Esophagus (tissue), 2 donors: ENCODE measurements around the gene GLP2R. TPM values are rescaled to one million over a fixed set of nuclear protein-coding genes. Genes with fewer than 3 reads are reported as not detected.

Experiments
- H3K27ac ChIP-seq, 2 donors: one replicate each; pipeline ENCODE4 v1.5.1; 2013; ENCODE audit warnings: low read depth in 2 of 2, mild to moderate bottlenecking in 2 of 2, inconsistent platforms in 1 of 2, low read length in 1 of 2, moderate library complexity in 1 of 2
- H3K27me3 ChIP-seq, 2 donors: one replicate each; pipeline ENCODE4 v1.6.1; 2013; ENCODE audit warnings: low read length in 2 of 2, control low read depth in 1 of 2, mild to moderate bottlenecking in 1 of 2; ENCODE audit not compliant: insufficient read depth in 2 of 2, control insufficient read depth in 1 of 2
- H3K36me3 ChIP-seq, 2 donors: one replicate each; pipeline ENCODE4 v1.6.1; 2013; ENCODE audit warnings: low read length in 1 of 2; ENCODE audit not compliant: control insufficient read depth in 2 of 2, insufficient read depth in 2 of 2
- H3K4me1 ChIP-seq, 2 donors: one replicate each; pipeline ENCODE4 v1.6.1; 2013; ENCODE audit warnings: low read length in 1 of 2; ENCODE audit not compliant: control insufficient read depth in 2 of 2, insufficient read depth in 2 of 2
- H3K4me3 ChIP-seq, 2 donors: one replicate each; pipeline ENCODE4 v1.5.1; 2013; ENCODE audit warnings: low read length in 2 of 2, mild to moderate bottlenecking in 2 of 2, low read depth in 1 of 2, moderate library complexity in 1 of 2
- H3K9me3 ChIP-seq, 2 donors: one replicate each; pipeline ENCODE4 v1.6.1; 2013; ENCODE audit warnings: mild to moderate bottlenecking in 2 of 2, low read depth in 1 of 2, low read length in 1 of 2, moderate library complexity in 1 of 2; ENCODE audit not compliant: control insufficient read depth in 2 of 2, insufficient read depth in 1 of 2
- WGBS, 2 donors: extraction: QIAGEN DNeasy Blood & Tissue Kit; methylation state at CpG; one replicate each; pipeline ENCODE4 v1.1.7; 2013; 5-methylcytosine and 5-hydroxymethylcytosine counted together
- polyA plus RNA-seq, 2 donors: library from polyadenylated mRNA; stranded (reverse); fragments of 200-250 nt; gene quantifications; one replicate each; pipeline ENCODE4 v1.2.3, GENCODE V29; 2013
- donor health status: healthy with polysubstance abuse.
- donor health status: Bipolar disorder and iron deficiency.

The GLP2R gene
- polyA plus RNA-seq, 2 donors, result 0.15 to 0.18 TPM

- Histone ChIP-seq H3K9me3 (no peaks in the 10 kb centered on the region), H3K4me1 (no peaks in the 10 kb centered on the region), H3K27me3 (no peaks in the 10 kb centered on the region), H3K36me3 (no peaks in the 10 kb centered on the region), H3K27ac (no peak overlapping the region), H3K4me3 (no peak overlapping the region)
- WGBS, 2 donors, result 47 to 56% methylated on average over 7 of the region's 7 CpGs
Observed at GRCh38 chr17:9908649-9909042, 82.9 kb downstream of the GLP2R start.

GRCh38 chr17:9911089-9911488 lies 85.4 kb downstream of the GLP2R start:
- 76 to 77% methylated on average over 12 of the region's 12 CpGs for WGBS, 2 donors
- no peaks in the 10 kb centered on the region for H3K4me1 ChIP-seq
- peaks cover 0 to 4% of the 10 kb centered on the region in 2 donors for H3K36me3 ChIP-seq
- no peak overlapping the region for H3K27ac ChIP-seq
- H3K4me3 ChIP-seq, result no peak overlapping the region
- no peaks in the 10 kb centered on the region for H3K27me3 ChIP-seq
- H3K9me3 ChIP-seq, result no peaks in the 10 kb centered on the region

GRCh38 chr17:9912121-9913099 lies 86.7 kb downstream of the GLP2R start:
- Histone ChIP-seq H3K27ac (no peak overlapping the region), H3K36me3 (peaks cover 4 to 6% of the 10 kb centered on the region in 2 donors), H3K9me3 (peaks cover 0 to 2% of the 10 kb centered on the region in 2 donors), H3K4me1 (no peaks in the 10 kb centered on the region), H3K27me3 (no peaks in the 10 kb centered on the region), H3K4me3 (no peak overlapping the region)
- WGBS, 2 donors, result 73 to 75% methylated on average over 18 of the region's 18 CpGs

DNA sequence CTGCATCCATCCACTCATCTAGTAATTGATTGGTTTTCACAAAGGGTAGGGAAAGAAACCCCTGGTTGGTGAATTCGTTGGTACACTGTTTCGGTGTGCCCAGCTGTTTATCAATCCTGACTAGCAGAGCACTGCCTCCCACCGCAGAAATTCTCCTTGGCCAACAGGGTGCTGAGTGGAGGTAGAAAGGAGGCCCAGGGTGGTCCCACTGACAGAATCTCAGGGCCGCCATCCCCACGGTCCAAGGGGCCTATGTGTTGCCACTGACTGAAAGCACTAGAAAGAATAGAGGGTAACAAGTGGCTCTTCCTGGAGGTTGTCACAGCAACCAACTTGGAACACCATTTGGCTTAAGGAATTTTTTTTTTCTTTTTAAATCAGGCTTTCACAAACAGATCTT lies 87.8 kb downstream of the GLP2R start:
- Histone ChIP-seq H3K36me3 (peaks cover 4 to 9% of the 10 kb centered on the region in 2 donors), H3K27me3 (no peaks in the 10 kb centered on the region)
- WGBS, 2 donors, result 88% methylated on average over 5 of the region's 5 CpGs

GRCh38 chr17:9916108-9916507 lies 90.4 kb downstream of the GLP2R start:
- no peak overlapping the region for H3K27ac ChIP-seq
- H3K9me3 ChIP-seq, result peaks cover 0 to 2% of the 10 kb centered on the region in 2 donors
- H3K27me3 ChIP-seq, result no peaks in the 10 kb centered on the region
- no peak overlapping the region for H3K4me3 ChIP-seq
- H3K4me1 ChIP-seq, result no peaks in the 10 kb centered on the region
- WGBS, 2 donors, result 70 to 74% methylated on average over 8 of the region's 8 CpGs
- H3K36me3 ChIP-seq, result peaks cover 4 to 11% of the 10 kb centered on the region in 2 donors

More for the DNA sequence above, 87.8 kb downstream of the GLP2R start:
- Histone ChIP-seq H3K27ac (no peak overlapping the region), H3K4me1 (no peaks in the 10 kb centered on the region), H3K9me3 (peaks cover 0 to 2% of the 10 kb centered on the region in 2 donors), H3K4me3 (no peak overlapping the region)

DNA sequence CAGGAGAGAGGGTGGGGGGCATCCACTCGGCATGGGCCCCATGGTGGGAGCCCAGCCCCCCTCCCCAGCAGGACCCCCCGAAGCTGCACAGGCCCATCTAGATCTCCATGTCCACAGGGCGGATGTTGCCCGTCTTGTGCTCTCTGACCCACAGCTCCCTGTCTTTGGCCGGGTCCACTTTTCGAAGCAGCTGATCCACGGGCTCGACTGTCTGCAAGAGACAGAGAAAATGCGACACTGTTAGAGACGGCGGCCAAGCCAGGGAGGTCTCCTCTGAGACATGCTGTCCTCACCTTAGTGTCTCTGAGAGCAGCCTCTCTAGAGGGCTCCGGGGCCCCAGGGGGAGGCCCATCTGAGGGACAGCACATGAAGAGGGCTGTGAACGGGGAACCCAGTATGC lies 91.4 kb downstream of the GLP2R start:
- 85 to 88% methylated on average over 13 of the region's 13 CpGs for WGBS, 2 donors
- no peak overlapping the region for H3K4me3 ChIP-seq
- no peaks in the 10 kb centered on the region for H3K27me3 ChIP-seq
- H3K4me1 ChIP-seq, result no peaks in the 10 kb centered on the region
- H3K27ac ChIP-seq, result no peak overlapping the region
- H3K36me3 ChIP-seq, result peaks cover 4 to 11% of the 10 kb centered on the region in 2 donors
- peaks cover 0 to 2% of the 10 kb centered on the region in 2 donors for H3K9me3 ChIP-seq

DNA sequence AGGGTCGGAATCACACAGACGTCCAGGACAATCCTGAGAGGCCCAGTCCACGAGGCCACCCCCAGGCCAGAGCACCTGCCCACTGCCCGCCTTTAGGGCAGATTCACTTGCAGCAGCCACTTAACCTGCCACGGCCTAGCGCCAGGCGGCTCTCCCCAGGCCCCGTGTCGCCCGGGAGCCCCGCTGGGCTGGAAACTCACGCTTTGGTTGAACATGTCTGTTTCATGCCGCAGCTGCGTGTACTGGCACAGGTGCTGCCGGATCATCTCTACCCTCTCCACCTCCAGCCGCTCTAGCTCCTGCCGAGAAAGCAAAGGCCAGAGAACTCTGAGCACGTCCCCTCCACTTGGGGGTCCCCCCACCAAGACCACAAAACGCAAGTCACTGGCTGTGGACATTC lies 92.1 kb downstream of the GLP2R start:
- H3K4me1 ChIP-seq, result no peaks in the 10 kb centered on the region
- peaks cover 4 to 11% of the 10 kb centered on the region in 2 donors for H3K36me3 ChIP-seq
- H3K9me3 ChIP-seq, result peaks cover 0 to 2% of the 10 kb centered on the region in 2 donors
- no peaks in the 10 kb centered on the region for H3K27me3 ChIP-seq
- no peak overlapping the region for H3K27ac ChIP-seq
- H3K4me3 ChIP-seq, result no peak overlapping the region
- WGBS, 2 donors, result 81 to 86% methylated on average over 19 of the region's 19 CpGs

DNA sequence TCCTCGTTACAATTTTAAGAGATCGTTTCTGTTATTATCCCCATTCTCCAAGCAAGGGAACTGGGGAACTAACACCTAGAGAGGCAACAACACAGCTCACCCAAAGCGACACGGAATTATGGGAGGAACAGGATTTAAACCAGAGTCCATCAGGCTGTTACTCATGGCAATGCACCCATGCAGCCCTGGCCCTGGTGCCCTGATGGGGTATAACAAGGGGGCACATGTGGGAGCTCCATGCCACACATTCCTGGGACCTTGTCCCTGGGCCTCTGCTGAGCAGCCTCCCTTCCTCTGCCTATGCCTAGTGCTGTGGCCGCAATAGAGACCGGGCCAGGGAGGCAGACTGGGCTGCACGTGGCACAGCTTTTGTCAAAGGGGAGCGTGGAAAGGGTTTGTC lies 92.6 kb downstream of the GLP2R start:
- Histone ChIP-seq H3K27me3 (no peaks in the 10 kb centered on the region), H3K27ac (no peak overlapping the region), H3K36me3 (peaks cover 4 to 11% of the 10 kb centered on the region in 2 donors), H3K9me3 (peaks cover 0 to 2% of the 10 kb centered on the region in 2 donors), H3K4me1 (no peaks in the 10 kb centered on the region), H3K4me3 (no peak overlapping the region)
- 90 to 92% methylated on average over 8 of the region's 8 CpGs for WGBS, 2 donors

GRCh38 chr17:9918804-9919352 lies 93.2 kb downstream of the GLP2R start:
- Histone ChIP-seq H3K36me3 (peaks cover 4 to 11% of the 10 kb centered on the region in 2 donors), H3K27ac (no peak overlapping the region), H3K4me1 (no peaks in the 10 kb centered on the region), H3K9me3 (peaks cover 0 to 2% of the 10 kb centered on the region in 2 donors), H3K4me3 (no peak overlapping the region), H3K27me3 (no peaks in the 10 kb centered on the region)
- WGBS, 2 donors, result 81 to 87% methylated on average over 5 of the region's 5 CpGs
